Smooth muscle cell (in vitro differentiated cells): Measurements from ENCODE around the gene ARL9. TPM values are rescaled to one million over a fixed set of nuclear protein-coding genes. Genes with fewer than 3 reads are reported as not detected.
A peak's percentile ranks its signal among the peaks of the same experiment; 100 is the strongest.

ENCODE experiments used
- DNase-seq: peaks from one replicate; lab custom pipeline; 2025; ENCODE audit not compliant: unreplicated experiment; lab: John Stamatoyannopoulos, UW
- H2AFZ ChIP-seq: fragments of 200-600 bp; sonication (generic); 2 replicates; pipeline ENCODE4 v1.6.0; 2016; ENCODE audit warnings: antibody characterized with exemption, low read depth, mild to moderate bottlenecking
- H3F3A ChIP-seq: fragments of 200-600 bp; sonication (generic); 2 replicates; pipeline ENCODE4 v1.6.0; 2017; ENCODE audit warnings: antibody characterized with exemption, low read depth
- H3K27ac ChIP-seq: fragments of 200-600 bp; sonication (generic); 2 replicates; pipeline ENCODE4 v1.5.1; 2016; ENCODE audit warnings: low read depth, mild to moderate bottlenecking
- H3K27me3 ChIP-seq: fragments of 200-600 bp; sonication (generic); 2 replicates; pipeline ENCODE4 v1.6.1; 2016; ENCODE audit warnings: low read depth, mild to moderate bottlenecking
- H3K36me3 ChIP-seq: fragments of 200-600 bp; sonication (generic); 2 replicates; pipeline ENCODE4 v1.5.1; 2016; ENCODE audit warnings: low read depth
- H3K4me1 ChIP-seq: fragments of 200-600 bp; sonication (generic); 2 replicates; pipeline ENCODE4 v1.5.1; 2016; ENCODE audit warnings: low read depth
- H3K4me2 ChIP-seq: fragments of 200-600 bp; sonication (generic); 2 replicates; pipeline ENCODE4 v1.6.0; 2016; ENCODE audit warnings: mild to moderate bottlenecking
- H3K4me3 ChIP-seq: fragments of 200-600 bp; sonication (generic); 2 replicates; pipeline ENCODE4 v1.5.1; 2016; ENCODE audit warnings: mild to moderate bottlenecking
- H3K79me2 ChIP-seq: fragments of 200-600 bp; sonication (generic); 2 replicates; pipeline ENCODE4 v1.6.0; 2016; ENCODE audit warnings: low read depth, mild to moderate bottlenecking
- H3K9ac ChIP-seq: fragments of 200-600 bp; sonication (generic); 2 replicates; pipeline ENCODE4 v1.6.0; 2016; ENCODE audit warnings: low read depth
- H3K9me3 ChIP-seq: fragments of 200-600 bp; sonication (generic); replicated peaks from 2 replicates; pipeline ENCODE4 v1.5.1; 2016; ENCODE audit warnings: low read depth
- H4K20me1 ChIP-seq: fragments of 200-600 bp; sonication (generic); 2 replicates; pipeline ENCODE4 v1.6.0; 2016; ENCODE audit warnings: low read depth
- CTCF ChIP-seq: fragments of 200-600 bp; sonication (generic); IDR thresholded peaks from 2 replicates; pipeline ENCODE4 v1.5.1; 2017; ENCODE audit warnings: borderline replicate concordance, mild to moderate bottlenecking, antibody characterized with exemption; ENCODE audit not compliant: insufficient read depth, poor library complexity, severe bottlenecking
- WGBS: methylation state at CpG from one replicate; pipeline ENCODE4 v1.1.7; 2016; ENCODE audit warnings: low lambda C conversion rate; 5-methylcytosine and 5-hydroxymethylcytosine counted together
- polyA plus RNA-seq: library from polyadenylated mRNA; unstranded; fragments of >200 nt; fragmentation: Nextera tagmentation; extraction: Ambion mirVana; gene quantifications from 2 replicates; pipeline ENCODE4 v1.2.1, GENCODE V29; 2016
- total RNA-seq: library from RNA; depleted of rRNA; stranded (reverse); fragments of >200 nt; gene quantifications from 2 replicates; pipeline ENCODE4 v1.2.3, GENCODE V29; 2014

Gene ARL9
- total and polyA plus RNA-seq, 2 experiments from 2014 or later = 0.27 to 1.2 TPM

- 92% methylated on average over 6 of the region's 6 CpGs for WGBS
- TF ChIP-seq CTCF = no peak
- Histone ChIP-seq H3K36me3 (peaks cover 13% of the 10 kb centered on the region), H3K9me3 (no peaks in the 10 kb centered on the region), H3K4me2 (peak overlapping the region; percentile 88), H4K20me1 (peaks cover 26% of the 10 kb centered on the region), H3F3A (peaks cover 4% of the 10 kb centered on the region), H2AFZ (no peak overlapping the region), H3K27ac (no peak overlapping the region), H3K79me2 (peaks cover 62% of the 10 kb centered on the region), H3K4me3 (peak overlapping the region; percentile 74), H3K9ac (no peak overlapping the region), H3K4me1 (peaks cover 21% of the 10 kb centered on the region), H3K27me3 (no peaks in the 10 kb centered on the region)
- DNase-seq = no peak
Measured at GRCh38 chr4:56469489-56470210, 35.9 kb upstream of the ARL9 start.

GRCh38 chr4:56475917-56476316, 29.7 kb upstream of the ARL9 start:
- no peak overlapping the region for H3K4me2 ChIP-seq
- TF ChIP-seq CTCF = no peak
- H4K20me1 ChIP-seq = peaks cover 4% of the 10 kb centered on the region
- no peak overlapping the region for H3K4me3 ChIP-seq
- no peak overlapping the region for H3K9ac ChIP-seq
- H3K9me3 ChIP-seq = no peaks in the 10 kb centered on the region
- peaks cover 14% of the 10 kb centered on the region for H3K79me2 ChIP-seq
- H3K4me1 ChIP-seq = no peaks in the 10 kb centered on the region
- no peaks in the 10 kb centered on the region for H3F3A ChIP-seq
- 96% methylated on average over 2 of the region's 2 CpGs for WGBS
- H3K36me3 ChIP-seq = peaks cover 44% of the 10 kb centered on the region
- H3K27me3 ChIP-seq = no peaks in the 10 kb centered on the region
- no peak for DNase-seq
- no peak overlapping the region for H2AFZ ChIP-seq
- no peak overlapping the region for H3K27ac ChIP-seq

- Histone ChIP-seq H3K4me1 (no peaks in the 10 kb centered on the region), H3F3A (no peaks in the 10 kb centered on the region), H3K36me3 (peaks cover 34% of the 10 kb centered on the region), H2AFZ (no peak overlapping the region), H3K4me3 (no peak overlapping the region), H3K9me3 (no peaks in the 10 kb centered on the region), H3K27me3 (no peaks in the 10 kb centered on the region), H3K79me2 (peaks cover 11% of the 10 kb centered on the region), H3K4me2 (no peak overlapping the region), H3K27ac (no peak overlapping the region), H3K9ac (no peak overlapping the region), H4K20me1 (no peaks in the 10 kb centered on the region)
- no peak for TF ChIP-seq CTCF
- no peak for DNase-seq
- 98% methylated on average over 5 of the region's 5 CpGs for WGBS
Measured at GRCh38 chr4:56477192-56477702, 28.3 kb upstream of the ARL9 start.

GRCh38 chr4:56480691-56481090, 24.9 kb upstream of the ARL9 start:
- DNase-seq = no peak
- Histone ChIP-seq H3K79me2 (peaks cover 3% of the 10 kb centered on the region), H3K27me3 (no peaks in the 10 kb centered on the region), H4K20me1 (no peaks in the 10 kb centered on the region), H3K4me2 (no peak overlapping the region), H2AFZ (no peak overlapping the region), H3K4me3 (no peak overlapping the region), H3F3A (no peaks in the 10 kb centered on the region), H3K4me1 (no peaks in the 10 kb centered on the region), H3K27ac (no peak overlapping the region), H3K9me3 (no peaks in the 10 kb centered on the region), H3K9ac (no peak overlapping the region), H3K36me3 (peaks cover 47% of the 10 kb centered on the region)
- WGBS = 100% methylated on average over 3 of the region's 3 CpGs
- TF ChIP-seq CTCF = no peak
